ENCODE measurements around the gene C2orf80.
"Not testable (repeated sequence)": the region's sequence is repeated elsewhere in the genome, so short reads cannot be mapped to it uniquely, and the experiment has no call there.

DNA sequence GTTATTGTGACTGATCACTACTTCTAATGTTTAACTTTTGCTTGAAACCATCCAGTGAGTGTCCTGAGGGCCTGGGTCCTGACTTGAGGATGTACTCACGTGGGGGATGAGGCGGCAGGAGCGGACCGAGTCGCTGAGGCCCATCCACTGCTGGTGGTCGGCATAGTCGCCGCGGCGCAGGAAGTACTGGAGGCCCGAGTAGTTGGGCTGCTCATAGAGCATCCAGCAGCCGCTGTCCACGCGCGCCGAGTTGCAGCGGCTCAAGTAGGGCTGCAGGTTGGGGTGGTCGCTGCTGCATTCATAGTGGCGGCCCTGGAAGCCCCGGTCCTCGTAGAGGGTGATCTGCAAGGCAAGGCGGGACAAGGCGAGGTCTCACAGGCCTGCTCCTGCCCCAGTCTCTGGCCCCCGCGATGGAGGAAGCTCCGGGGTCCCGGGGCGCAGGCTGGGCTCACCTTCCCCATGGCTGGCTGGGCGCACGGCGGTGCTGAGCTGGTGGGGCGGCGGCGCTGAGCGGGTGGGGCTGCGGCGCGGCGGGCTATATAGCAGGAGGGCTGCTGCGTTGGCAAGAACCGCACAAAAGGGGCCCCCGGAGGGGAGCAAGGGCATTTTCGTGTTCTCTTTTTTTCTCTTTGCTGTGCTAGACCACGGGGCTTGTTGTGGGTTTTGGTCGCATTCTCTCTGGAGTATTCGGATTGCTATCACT is 65.7 kb downstream of the C2orf80 start, which contains the start of gene CRYGD:
- not testable (repeated sequence) for TF ChIP-seq EZH2 (IDR thresholded peaks at IDR 0.05; ENCODE audit: borderline replicate concordance); CTCF (IDR thresholded peaks at IDR 0.05; ENCODE audit: poor library complexity)
